Cardiac muscle cell (in vitro differentiated cells and primary cell): ENCODE data around the gene CAPN10. TPM values are rescaled to one million over a fixed set of nuclear protein-coding genes. Genes with fewer than 3 reads are reported as not detected.

Experiments
- DNase-seq, 2 donors: peaks; one replicate each; pipeline versions ENCODE4 v3.0.0 to v3.0.0-alpha.2; 2010 to 2017; ENCODE audit warnings: low read depth in 1 of 2, low spot score in 1 of 2
- H3K27ac ChIP-seq: fragments of 200-600 bp; sonication (generic); 2 replicates; pipeline ENCODE4 v1.5.1; 2016
- H3K27me3 ChIP-seq: fragments of 200-600 bp; sonication (generic); 2 replicates; pipeline ENCODE4 v1.6.0; 2016; ENCODE audit warnings: control low read depth
- H3K36me3 ChIP-seq: fragments of 200-600 bp; sonication (generic); 2 replicates; pipeline ENCODE4 v1.5.1; 2016; ENCODE audit warnings: control low read depth
- H3K4me1 ChIP-seq: fragments of 200-600 bp; sonication (generic); 2 replicates; pipeline ENCODE4 v1.8.1; 2017; ENCODE audit warnings: low read depth, mild to moderate bottlenecking, mixed run types
- H3K4me3 ChIP-seq: fragments of 200-600 bp; sonication (generic); 2 replicates; pipeline ENCODE4 v1.5.1; 2016; ENCODE audit warnings: mild to moderate bottlenecking
- H3K9me3 ChIP-seq: fragments of 200-600 bp; sonication (generic); 2 replicates; pipeline ENCODE4 v1.5.1; 2017; ENCODE audit warnings: low read depth, mild to moderate bottlenecking, control low read depth
- CTCF ChIP-seq: IDR thresholded peaks from 2 replicates; pipeline ENCODE4 v1.5.1; 2012; ENCODE audit warnings: low read depth, mild to moderate bottlenecking, low read length
- polyA plus RNA-seq: library from polyadenylated mRNA; unstranded; fragments of >200 nt; fragmentation: Nextera tagmentation; extraction: Ambion mirVana; gene quantifications from 2 replicates; pipeline ENCODE4 v1.2.1, GENCODE V29; 2016
- total RNA-seq: library from RNA; depleted of rRNA; stranded (reverse); fragments of >200 nt; gene quantifications from 2 replicates; pipeline ENCODE4 v1.2.3, GENCODE V29; 2016

The CAPN10 gene
- total and polyA plus RNA-seq, 2 experiments from 2014 or later: 60.8 to 62.8 TPM

GRCh38 chr2:240591226-240591625 is 4.7 kb downstream of the CAPN10 start:
- no peak for DNase-seq
- peaks cover 14% of the 10 kb centered on the region for H3K36me3 ChIP-seq
- H3K27me3 ChIP-seq: no peaks in the 10 kb centered on the region
- no peaks in the 10 kb centered on the region for H3K9me3 ChIP-seq
- no peak for TF ChIP-seq CTCF
- no peak overlapping the region for H3K4me3 ChIP-seq
- no peak overlapping the region for H3K27ac ChIP-seq
- H3K4me1 ChIP-seq: peaks cover 6% of the 10 kb centered on the region

GRCh38 chr2:240591784-240592183 is 5.2 kb downstream of the CAPN10 start:
- Histone ChIP-seq H3K9me3 (no peaks in the 10 kb centered on the region), H3K36me3 (peaks cover 14% of the 10 kb centered on the region), H3K27ac (no peak overlapping the region)

GRCh38 chr2:240593026-240593702 is 6.6 kb downstream of the CAPN10 start:
- no peaks in the 10 kb centered on the region for H3K27me3 ChIP-seq
- H3K4me1 ChIP-seq: no peaks in the 10 kb centered on the region
- no peak for DNase-seq
- no peak overlapping the region for H3K4me3 ChIP-seq
- peaks cover 14% of the 10 kb centered on the region for H3K36me3 ChIP-seq
- no peak overlapping the region for H3K27ac ChIP-seq
- no peaks in the 10 kb centered on the region for H3K9me3 ChIP-seq
- no peak for TF ChIP-seq CTCF

More at GRCh38 chr2:240591784-240592183, 5.2 kb downstream of the CAPN10 start:
- DNase-seq: no peak
- no peak for TF ChIP-seq CTCF
- Histone ChIP-seq H3K27me3 (no peaks in the 10 kb centered on the region), H3K4me1 (peaks cover 6% of the 10 kb centered on the region), H3K4me3 (no peak overlapping the region)

- no peaks in the 10 kb centered on the region for H3K27me3 ChIP-seq
- peaks cover 14% of the 10 kb centered on the region for H3K36me3 ChIP-seq
- H3K9me3 ChIP-seq: no peaks in the 10 kb centered on the region
- peak in 1 of 2 donors; percentile 66 for DNase-seq
- no peaks in the 10 kb centered on the region for H3K4me1 ChIP-seq
- no peak for TF ChIP-seq CTCF
- peak overlapping the region; percentile 69 for H3K27ac ChIP-seq
- H3K4me3 ChIP-seq: no peak overlapping the region
These were observed 7.3 kb downstream of the CAPN10 start for GRCh38 chr2:240593703-240594451.

GRCh38 chr2:240594511-240595380 is 8.2 kb downstream of the CAPN10 start:
- no peak overlapping the region for H3K4me3 ChIP-seq
- peaks cover 9% of the 10 kb centered on the region for H3K36me3 ChIP-seq
- peak overlapping the region; percentile 69 for H3K27ac ChIP-seq
- H3K9me3 ChIP-seq: no peaks in the 10 kb centered on the region
- DNase-seq: no peak
- H3K27me3 ChIP-seq: no peaks in the 10 kb centered on the region
- TF ChIP-seq CTCF: no peak
- H3K4me1 ChIP-seq: no peaks in the 10 kb centered on the region
